Neural progenitor cell (in vitro differentiated cells): ENCODE measurements around the gene SPATA4. TPM values are rescaled to one million over a fixed set of nuclear protein-coding genes. Genes with fewer than 3 reads are reported as not detected.

Source experiments
- DNase-seq: peaks from one replicate; pipeline ENCODE4 v3.0.0-alpha.2; 2016; ENCODE audit warnings: low spot score
- H2AFZ ChIP-seq: fragments of 200-600 bp; sonication (generic); replicated peaks from 2 replicates; pipeline ENCODE4 v1.6.1; 2016; ENCODE audit warnings: antibody characterized with exemption
- H3F3A ChIP-seq: fragments of 200-600 bp; sonication (generic); 2 replicates; pipeline ENCODE4 v1.6.1; 2016; ENCODE audit warnings: antibody characterized with exemption, low read depth
- H3K27ac ChIP-seq: fragments of 200-600 bp; sonication (generic); 2 replicates; pipeline ENCODE4 v1.5.1; 2016; ENCODE audit warnings: mild to moderate bottlenecking
- H3K27me3 ChIP-seq: fragments of 200-600 bp; sonication (generic); 2 replicates; pipeline ENCODE4 v1.6.1; 2016; ENCODE audit warnings: mild to moderate bottlenecking, moderate library complexity
- H3K36me3 ChIP-seq: fragments of 200-600 bp; sonication (generic); 2 replicates; pipeline ENCODE4 v1.5.1; 2016
- H3K4me1 ChIP-seq: fragments of 200-600 bp; sonication (generic); 2 replicates; pipeline ENCODE4 v1.6.1; 2016; ENCODE audit warnings: mixed run types
- H3K4me2 ChIP-seq: fragments of 200-600 bp; sonication (generic); 2 replicates; pipeline ENCODE4 v1.6.1; 2016
- H3K4me3 ChIP-seq: fragments of 200-600 bp; sonication (generic); 2 replicates; pipeline ENCODE4 v1.5.1; 2016
- H3K79me2 ChIP-seq: fragments of 200-600 bp; sonication (generic); 2 replicates; pipeline ENCODE4 v1.6.1; 2016; ENCODE audit warnings: low read depth
- H3K9ac ChIP-seq: fragments of 200-600 bp; sonication (generic); 2 replicates; pipeline ENCODE4 v1.6.1; 2016
- H3K9me3 ChIP-seq: fragments of 200-600 bp; sonication (generic); 2 replicates; pipeline ENCODE4 v1.5.1; 2016; ENCODE audit warnings: low read depth
- H4K20me1 ChIP-seq: fragments of 200-600 bp; sonication (generic); 2 replicates; pipeline ENCODE4 v1.6.1; 2016; ENCODE audit warnings: low read depth
- H3K27ac Mint-ChIP-seq: 3 replicates; pipeline ENCODE4 v1.8.0; 2021; ENCODE audit warnings: mixed read lengths
- H3K27me3 Mint-ChIP-seq: 2 replicates; pipeline ENCODE4 v1.8.0; 2022; ENCODE audit warnings: low read depth, mild to moderate bottlenecking, inconsistent platforms, moderate library complexity, mixed read lengths; ENCODE audit not compliant: insufficient read depth
- H3K36me3 Mint-ChIP-seq: 3 replicates; pipeline ENCODE4 v1.8.0; 2021; ENCODE audit warnings: mixed read lengths
- H3K4me1 Mint-ChIP-seq: 3 replicates; pipeline ENCODE4 v1.8.0; 2021; ENCODE audit warnings: mixed read lengths
- H3K4me3 Mint-ChIP-seq: 3 replicates; pipeline ENCODE4 v1.8.0; 2021; ENCODE audit warnings: mild to moderate bottlenecking, moderate library complexity, mixed read lengths
- H3K9me3 Mint-ChIP-seq: 3 replicates; pipeline ENCODE4 v1.8.0; 2020; ENCODE audit warnings: mixed read lengths
- CTCF ChIP-seq: fragments of 200-600 bp; sonication (generic); IDR thresholded peaks from 2 replicates; pipeline ENCODE4 v1.5.1; 2017; ENCODE audit warnings: antibody characterized with exemption, mild to moderate bottlenecking
- EZH2 ChIP-seq: fragments of 200-600 bp; sonication (generic); IDR thresholded peaks from 2 replicates; pipeline ENCODE4 v1.6.1; 2017; ENCODE audit warnings: antibody characterized with exemption, mild to moderate bottlenecking, moderate library complexity
- EZH2phosphoT487 ChIP-seq: fragments of 200-600 bp; sonication (generic); IDR thresholded peaks from 2 replicates; pipeline ENCODE4 v1.6.1; 2017; ENCODE audit warnings: antibody characterized with exemption
- total RNA-seq: library from RNA; depleted of rRNA; stranded (reverse); fragments of >200 nt; gene quantifications from 2 replicates; pipeline ENCODE4 v1.2.3, GENCODE V29; 2015; ENCODE audit warnings: low replicate concordance

The SPATA4 gene
- total RNA-seq, 1 donor from 2014 or later, result not detected

- Histone ChIP-seq H3K27ac (no peak overlapping the region), H3K27me3 (no peaks in the 10 kb centered on the region), H3K36me3 (no peaks in the 10 kb centered on the region), H3K4me1 (no peaks in the 10 kb centered on the region), H3K9ac (no peak overlapping the region), H4K20me1 (no peaks in the 10 kb centered on the region), H3K4me2 (no peak overlapping the region), H3F3A (no peaks in the 10 kb centered on the region), H2AFZ (no peak overlapping the region), H3K79me2 (no peaks in the 10 kb centered on the region), H3K4me3 (no peak overlapping the region), H3K9me3 (no peaks in the 10 kb centered on the region)
- no peaks in the 10 kb centered on the region for H3K27me3 Mint-ChIP-seq
- TF ChIP-seq CTCF (no peak), EZH2phosphoT487 (no peak)
- no peak for DNase-seq
- no peak overlapping the region for H3K27ac Mint-ChIP-seq
- peaks cover 6% of the 10 kb centered on the region for H3K9me3 Mint-ChIP-seq
- peaks cover under 1% of the 10 kb centered on the region for H3K4me1 Mint-ChIP-seq
- no peaks in the 10 kb centered on the region for H3K36me3 Mint-ChIP-seq
- no peak overlapping the region for H3K4me3 Mint-ChIP-seq
Observed at GRCh38 chr4:176210579-176211296, 15.4 kb upstream of the SPATA4 start.

GRCh38 chr4:176210101-176210500 is 14.7 kb upstream of the SPATA4 start:
- no peaks in the 10 kb centered on the region for H3K36me3 ChIP-seq
- no peaks in the 10 kb centered on the region for H3K36me3 Mint-ChIP-seq
- H3K4me1 ChIP-seq, result no peaks in the 10 kb centered on the region
- H3K4me2 ChIP-seq, result no peak overlapping the region
- H4K20me1 ChIP-seq, result no peaks in the 10 kb centered on the region
- H3K9me3 Mint-ChIP-seq, result peaks cover 6% of the 10 kb centered on the region
- no peak overlapping the region for H3K27ac ChIP-seq
- no peak overlapping the region for H3K27ac Mint-ChIP-seq
- H3K4me3 ChIP-seq, result no peak overlapping the region
- no peaks in the 10 kb centered on the region for H3K27me3 ChIP-seq
- no peaks in the 10 kb centered on the region for H3K79me2 ChIP-seq
- no peak for DNase-seq
- H3K4me1 Mint-ChIP-seq, result peaks cover 6% of the 10 kb centered on the region
- no peak overlapping the region for H3K9ac ChIP-seq
- H3K9me3 ChIP-seq, result no peaks in the 10 kb centered on the region
- no peaks in the 10 kb centered on the region for H3F3A ChIP-seq
- H3K4me3 Mint-ChIP-seq, result no peak overlapping the region
- H3K27me3 Mint-ChIP-seq, result no peaks in the 10 kb centered on the region
- H2AFZ ChIP-seq, result no peak overlapping the region
- no peak for TF ChIP-seq EZH2
- TF ChIP-seq CTCF, result no peak
- TF ChIP-seq EZH2phosphoT487, result no peak

- Histone ChIP-seq H3K27me3 (no peaks in the 10 kb centered on the region), H2AFZ (no peak overlapping the region), H3K4me1 (no peaks in the 10 kb centered on the region), H3K9ac (no peak overlapping the region), H3K36me3 (no peaks in the 10 kb centered on the region), H3K27ac (no peak overlapping the region), H4K20me1 (no peaks in the 10 kb centered on the region), H3K79me2 (no peaks in the 10 kb centered on the region), H3K4me2 (no peak overlapping the region), H3F3A (no peaks in the 10 kb centered on the region), H3K4me3 (no peak overlapping the region), H3K9me3 (no peaks in the 10 kb centered on the region)
- no peak overlapping the region for H3K27ac Mint-ChIP-seq
- DNase-seq, result no peak
- H3K36me3 Mint-ChIP-seq, result no peaks in the 10 kb centered on the region
- no peaks in the 10 kb centered on the region for H3K27me3 Mint-ChIP-seq
- H3K4me1 Mint-ChIP-seq, result peaks cover 10% of the 10 kb centered on the region
- peaks cover 6% of the 10 kb centered on the region for H3K9me3 Mint-ChIP-seq
- no peak overlapping the region for H3K4me3 Mint-ChIP-seq
- TF ChIP-seq CTCF (no peak), EZH2phosphoT487 (no peak), EZH2 (no peak)
Observed at GRCh38 chr4:176209535-176209934, 14.2 kb upstream of the SPATA4 start.
